ENCODE measurements around the gene MSH5.

Gene MSH5

GRCh38 chr6:31730631-31731086 lies 9.1 kb upstream of the MSH5 start:
- DNase-seq, result no peak

- no peak for DNase-seq
Measured at GRCh38 chr6:31732029-31732428, 7.8 kb upstream of the MSH5 start.

DNA sequence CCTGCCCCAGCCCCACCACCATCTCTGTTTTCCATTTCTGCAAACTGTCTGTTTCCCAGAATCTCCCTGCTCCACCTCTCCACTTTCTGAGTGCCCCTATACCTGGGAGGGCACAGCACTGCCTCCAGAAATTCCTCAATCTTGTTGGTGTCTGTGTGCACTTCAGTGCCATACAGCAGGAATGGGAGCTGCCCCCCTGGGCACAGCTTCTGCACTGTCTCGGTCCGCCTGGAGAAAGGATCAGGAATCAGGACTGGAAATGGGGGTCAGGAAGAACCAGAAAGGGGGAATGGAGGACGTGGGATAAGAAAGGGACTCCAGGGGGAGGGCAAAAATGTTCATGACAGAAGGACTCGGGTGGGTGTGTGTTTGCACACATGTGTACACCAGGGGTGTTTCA lies 6.1 kb upstream of the MSH5 start:
- DNase-seq, result no peak

GRCh38 chr6:31734247-31734820 lies 5.5 kb upstream of the MSH5 start:
- no peak for DNase-seq

- DNase-seq, result no peak
Measured at GRCh38 chr6:31734821-31735406, 4.9 kb upstream of the MSH5 start.

DNA sequence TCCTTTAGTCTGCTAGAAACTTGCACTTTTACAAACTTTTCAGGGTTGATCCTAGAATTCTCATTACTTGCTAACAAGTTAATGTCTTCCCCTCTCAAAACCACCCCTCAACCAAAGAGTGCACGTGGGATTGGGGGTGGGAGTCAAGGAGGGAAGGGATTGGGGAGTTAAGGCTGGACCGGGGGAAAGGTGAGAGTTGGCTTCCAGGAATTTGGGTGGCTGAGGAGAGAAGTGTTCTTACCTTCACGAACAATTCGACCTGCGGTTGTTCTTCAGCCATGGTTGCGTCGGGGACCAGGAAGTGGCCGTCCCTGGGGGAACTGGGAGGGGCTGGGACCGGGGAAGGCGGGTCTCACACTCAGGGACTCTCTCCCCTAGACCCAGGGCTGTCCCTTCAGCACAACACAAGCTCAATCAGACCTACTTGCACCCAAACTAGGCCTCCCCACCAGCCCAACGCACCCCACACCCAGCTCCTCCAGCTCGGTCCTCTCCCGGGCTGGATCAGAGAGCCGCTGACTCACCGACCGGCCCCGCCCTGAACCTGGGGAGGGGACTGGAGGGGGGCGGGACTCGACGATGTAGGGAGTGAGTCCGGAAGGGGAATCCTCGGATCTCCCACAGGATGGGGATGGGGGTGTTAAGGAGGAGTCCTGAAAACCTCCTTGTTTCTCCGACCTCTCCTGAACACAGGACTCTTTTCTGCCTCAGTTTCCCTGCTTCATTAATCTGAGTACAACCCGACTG lies 3.6 kb upstream of the MSH5 start, which contains the start of gene CLIC1:
TSS of gene CLIC1 (minus strand) at position 510 of the 747 bp plus-strand sequence. CDS start at position 280, 230 bp downstream.
- DNase-seq, result peak; percentile 97

- DNase-seq, result no peak
Measured at GRCh38 chr6:31736768-31737314, 3.0 kb upstream of the MSH5 start.

DNA sequence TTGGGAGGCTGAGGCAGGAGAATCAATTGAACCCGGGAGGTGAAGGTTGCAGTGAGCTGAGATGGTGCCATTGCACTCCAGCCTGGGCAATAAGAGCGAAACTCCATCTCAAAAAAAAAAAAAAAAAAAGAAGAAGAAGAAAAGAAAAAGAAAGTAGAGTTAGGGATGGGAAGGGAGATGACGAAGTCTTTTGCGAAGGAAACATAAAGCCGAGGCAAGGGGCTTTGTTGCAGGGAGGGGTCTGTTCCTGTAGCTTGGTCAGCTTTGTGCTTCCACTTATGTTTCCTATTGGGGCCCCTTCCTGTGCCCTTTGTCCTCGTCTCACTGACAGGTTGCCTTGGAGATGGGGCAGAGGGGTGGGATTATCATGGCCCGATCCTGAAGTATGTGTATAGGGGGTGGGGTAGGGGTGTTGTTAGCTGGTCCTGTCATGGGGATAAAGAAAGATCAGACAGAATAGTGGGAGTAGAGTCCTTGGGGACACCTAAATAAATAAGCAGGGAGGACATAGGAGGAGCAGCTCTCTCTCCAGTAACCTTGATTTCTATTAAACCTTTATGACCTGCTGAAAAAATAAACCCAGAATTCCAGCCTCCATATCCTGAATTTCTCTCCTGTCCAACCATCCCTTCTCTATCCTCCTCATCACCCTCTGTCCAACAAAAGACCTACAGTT lies 2.4 kb upstream of the MSH5 start:
- DNase-seq, result peak; percentile 81

DNA sequence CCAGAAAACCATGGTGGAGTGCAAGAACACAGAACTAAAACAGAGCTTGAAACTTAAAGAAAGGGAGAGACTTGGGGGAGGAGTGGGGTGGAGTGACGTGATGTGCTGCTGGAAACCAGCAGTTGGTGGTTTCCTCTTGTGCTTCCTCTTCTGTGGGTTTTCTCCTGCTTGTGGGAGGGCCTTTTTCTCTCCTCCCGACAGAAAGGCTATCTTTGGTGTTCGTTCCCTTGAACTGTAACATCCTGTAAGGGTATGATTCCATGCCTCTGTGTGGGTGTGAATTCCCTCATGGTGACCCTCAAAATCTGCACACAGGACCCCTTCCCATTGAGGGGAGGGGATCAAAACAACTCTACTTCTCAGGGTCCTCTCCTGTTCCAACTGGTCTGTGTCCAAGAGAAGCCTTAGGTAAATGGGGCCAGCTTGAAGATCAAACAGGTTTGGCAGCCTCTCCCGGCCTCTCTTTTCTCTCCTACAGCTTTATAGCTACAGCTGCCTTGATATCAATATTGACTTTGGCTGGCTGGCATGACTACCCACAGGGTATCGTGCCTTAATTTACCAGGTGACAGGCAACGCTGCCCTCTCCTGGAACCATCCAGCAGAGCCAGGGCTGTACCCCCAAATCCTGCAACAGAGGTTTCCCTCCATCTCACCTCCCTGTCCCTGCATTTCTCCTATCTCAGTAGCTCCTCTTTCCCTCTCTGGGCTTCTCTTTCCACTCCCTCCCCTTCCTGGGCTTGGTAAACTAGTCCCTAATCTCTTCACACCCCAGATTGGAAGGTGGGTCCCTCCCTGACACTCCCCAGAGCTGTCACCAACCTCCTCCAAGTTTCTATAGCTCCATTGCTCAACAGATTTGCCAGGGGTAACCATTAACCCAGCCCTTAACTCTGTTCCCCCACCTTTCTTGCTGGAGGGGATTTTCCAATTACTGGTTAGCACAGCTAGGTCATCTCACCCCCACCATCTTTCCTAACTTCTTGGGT lies 1.5 kb upstream of the MSH5 start:
- peak; percentile 99 for DNase-seq

DNA sequence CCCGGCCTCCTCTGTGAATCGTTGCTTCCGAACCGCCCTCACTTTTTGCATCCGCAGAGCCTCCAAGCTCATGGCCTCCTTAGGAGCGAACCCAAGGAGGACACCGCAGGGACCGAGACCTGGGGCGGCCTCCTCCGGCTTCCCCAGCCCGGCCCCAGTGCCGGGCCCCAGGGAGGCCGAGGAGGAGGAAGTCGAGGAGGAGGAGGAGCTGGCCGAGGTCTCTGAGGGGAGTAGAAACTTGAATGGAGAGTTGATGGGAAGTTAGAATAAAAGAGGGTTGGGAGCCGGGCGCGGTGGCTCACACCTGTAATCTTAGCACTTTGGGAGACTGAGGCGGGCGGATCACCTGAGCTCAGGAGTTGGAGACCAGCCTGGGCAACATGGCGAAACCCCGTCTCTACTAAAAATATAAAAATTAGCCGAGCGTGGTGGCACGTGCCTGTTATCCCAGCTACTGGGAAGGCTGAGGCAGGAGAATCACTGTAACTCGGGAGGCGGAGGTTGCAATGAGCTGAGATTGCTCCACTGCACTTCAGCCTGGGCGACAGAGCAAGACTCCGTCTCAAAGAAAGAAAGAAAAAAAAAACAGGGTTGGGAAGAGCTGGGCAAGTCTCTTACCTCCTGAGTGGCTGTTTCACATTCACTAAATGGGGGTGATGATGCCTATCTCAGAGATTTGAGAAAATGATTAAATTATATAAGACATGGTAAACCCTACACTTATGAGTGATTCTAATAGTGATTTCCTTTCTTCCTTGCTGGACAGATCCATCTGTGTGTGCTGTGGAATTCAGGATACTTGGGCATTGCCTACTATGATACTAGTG lies 805 bp downstream of the MSH5 start:
- peak; percentile 69 for DNase-seq

- DNase-seq, result no peak
Measured at GRCh38 chr6:31741815-31742214, 2.0 kb downstream of the MSH5 start.

DNA sequence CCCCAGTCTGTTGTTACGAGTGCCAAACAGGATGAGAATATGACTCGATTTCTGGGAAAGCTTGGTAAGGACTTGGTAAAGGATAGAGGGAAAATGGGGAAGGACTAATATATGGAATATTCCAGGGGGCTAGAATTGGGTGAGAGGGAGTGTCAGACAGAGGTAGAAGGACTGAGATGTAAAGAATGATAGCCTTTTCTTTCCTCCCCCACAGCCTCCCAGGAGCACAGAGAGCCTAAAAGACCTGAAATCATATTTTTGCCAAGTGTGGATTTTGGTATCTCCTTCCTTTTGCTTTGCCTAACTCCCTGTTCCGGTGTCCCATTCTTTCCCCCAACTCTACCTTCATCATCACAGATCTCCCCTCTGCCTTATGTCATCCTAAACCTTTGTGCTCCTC lies 3.1 kb downstream of the MSH5 start:
- DNase-seq, result no peak

DNA sequence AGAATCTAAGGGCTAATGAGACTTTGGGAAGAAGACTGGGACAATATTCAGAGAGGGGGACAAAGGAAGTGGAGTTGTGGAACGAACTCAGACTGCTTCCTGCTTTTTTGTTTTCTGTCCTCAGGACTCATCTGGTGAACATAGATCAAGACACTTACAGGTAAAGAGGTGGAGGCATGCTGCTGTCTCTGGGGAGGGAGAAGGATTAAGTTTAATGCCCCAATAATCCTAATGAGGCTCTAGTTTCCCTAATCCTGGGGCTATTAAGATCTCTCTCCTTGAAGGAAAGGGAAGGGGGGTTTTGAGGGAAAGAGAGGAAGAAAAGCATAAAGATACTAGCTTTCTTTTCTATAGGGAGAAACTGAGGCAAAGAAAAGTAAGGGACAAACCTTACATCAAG lies 4.6 kb downstream of the MSH5 start:
- DNase-seq, result no peak

DNA sequence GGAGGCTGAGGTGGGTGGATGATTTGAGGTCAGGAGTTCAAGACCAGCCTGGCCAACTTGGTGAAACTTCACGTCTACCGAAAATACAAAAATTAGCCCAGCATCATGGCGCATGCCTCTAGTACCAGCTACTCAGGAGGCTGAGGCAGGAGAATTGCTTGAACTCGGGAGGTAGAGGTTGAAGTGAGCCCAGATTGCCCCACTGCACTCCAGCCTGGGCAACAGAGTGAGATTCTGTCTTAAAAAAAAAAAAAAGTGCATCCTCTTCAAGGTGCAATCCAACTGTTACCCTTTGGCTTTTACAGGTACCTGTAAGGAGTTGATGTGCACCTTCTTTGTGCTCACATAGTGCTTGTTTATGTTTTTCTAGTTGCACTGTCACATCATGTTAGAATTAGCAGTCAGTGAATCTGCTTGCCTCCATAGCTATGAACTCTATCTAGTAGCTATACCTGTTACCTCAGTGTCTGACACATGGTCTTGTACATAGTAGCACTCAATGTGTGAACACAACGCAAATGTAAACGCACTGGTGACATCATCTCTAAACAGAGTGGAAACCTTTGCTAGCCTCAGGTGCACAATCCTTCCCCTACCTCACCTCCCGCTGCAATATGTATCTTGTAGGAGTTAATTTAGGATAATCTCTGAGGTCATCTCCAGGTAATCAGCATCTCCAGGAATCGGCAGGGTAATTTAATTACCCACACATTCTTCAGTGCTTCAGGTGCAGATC lies 9.7 kb downstream of the MSH5 start:
- no peak for DNase-seq

DNA sequence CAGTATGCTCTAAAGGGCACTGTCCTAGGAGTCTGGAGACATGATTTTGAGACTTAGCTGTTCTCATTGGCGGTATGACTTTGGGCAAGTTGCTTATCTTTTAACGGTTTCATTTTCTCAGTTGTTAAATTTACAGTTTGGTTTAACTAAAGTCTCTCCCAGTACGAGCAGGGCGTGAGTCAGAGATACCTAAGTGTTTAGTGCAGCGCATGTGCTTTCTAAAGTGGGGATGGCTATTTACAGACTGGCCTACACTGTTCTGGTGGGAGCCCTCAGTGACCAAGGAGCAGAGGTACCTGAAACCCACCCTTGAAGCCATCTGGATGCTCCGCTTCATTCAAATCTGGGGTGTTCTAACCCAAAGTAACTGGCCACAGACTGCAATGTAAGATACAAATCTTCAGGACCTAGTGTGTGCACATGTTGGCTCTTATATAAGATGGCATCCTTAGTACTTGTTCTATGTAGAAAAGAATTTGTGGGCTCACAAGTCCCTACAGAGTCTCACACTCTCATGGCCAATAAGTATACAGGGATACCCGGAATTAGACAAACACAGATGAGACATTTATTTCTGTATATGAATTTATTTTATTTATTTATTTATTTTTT lies 10.7 kb downstream of the MSH5 start:
- DNase-seq, result no peak

DNA sequence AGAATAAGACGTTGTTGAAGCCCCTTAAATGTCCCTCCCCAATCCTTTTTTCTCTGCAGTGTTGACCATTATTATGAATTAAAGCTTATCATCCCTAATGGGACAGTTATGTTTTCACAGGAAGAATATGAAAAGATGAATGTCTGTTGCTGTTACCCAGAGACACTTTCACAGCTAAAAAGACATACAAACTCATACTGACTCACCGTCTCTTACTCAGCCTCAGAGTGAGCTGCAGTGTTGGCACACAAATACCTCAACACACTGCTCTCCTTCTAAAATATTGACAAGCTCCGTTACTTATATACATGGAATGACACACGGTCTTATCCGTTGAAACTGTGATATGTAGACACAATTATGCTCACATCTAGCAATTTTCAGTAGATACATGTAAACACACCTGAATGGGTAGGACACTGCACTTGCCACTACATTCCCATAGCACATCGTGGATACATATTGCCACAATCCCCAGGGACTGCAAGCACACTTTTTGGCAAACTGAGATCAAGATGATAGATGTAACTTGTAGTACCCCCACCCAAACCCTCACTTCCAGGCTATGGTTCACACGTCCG lies 13.0 kb downstream of the MSH5 start:
- no peak for DNase-seq

DNA sequence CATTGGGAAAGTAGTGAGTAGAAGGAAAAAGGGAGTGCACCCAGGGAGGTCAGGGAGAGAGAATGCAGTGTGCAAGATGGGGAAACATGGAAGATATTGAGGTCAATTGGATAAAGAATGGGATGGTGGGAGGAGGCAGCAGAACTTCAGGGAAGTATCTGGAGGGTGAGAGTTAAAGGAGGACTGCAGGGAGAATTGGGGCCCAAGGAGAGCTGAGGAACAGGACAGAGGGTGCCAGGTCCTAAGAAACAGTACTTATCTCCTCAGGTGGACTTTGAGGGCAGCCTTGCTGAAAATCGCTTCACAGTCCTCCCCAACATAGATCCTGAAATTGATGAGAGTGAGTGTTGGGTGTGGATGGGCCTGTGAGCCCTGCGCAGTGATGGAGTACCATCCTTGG lies 18.5 kb downstream of the MSH5 start:
- DNase-seq, result no peak

- DNase-seq, result no peak
Measured at GRCh38 chr6:31760790-31761189, 21.0 kb downstream of the MSH5 start.

- DNase-seq, result no peak
Measured at GRCh38 chr6:31761343-31761742, 21.5 kb downstream of the MSH5 start.

DNA sequence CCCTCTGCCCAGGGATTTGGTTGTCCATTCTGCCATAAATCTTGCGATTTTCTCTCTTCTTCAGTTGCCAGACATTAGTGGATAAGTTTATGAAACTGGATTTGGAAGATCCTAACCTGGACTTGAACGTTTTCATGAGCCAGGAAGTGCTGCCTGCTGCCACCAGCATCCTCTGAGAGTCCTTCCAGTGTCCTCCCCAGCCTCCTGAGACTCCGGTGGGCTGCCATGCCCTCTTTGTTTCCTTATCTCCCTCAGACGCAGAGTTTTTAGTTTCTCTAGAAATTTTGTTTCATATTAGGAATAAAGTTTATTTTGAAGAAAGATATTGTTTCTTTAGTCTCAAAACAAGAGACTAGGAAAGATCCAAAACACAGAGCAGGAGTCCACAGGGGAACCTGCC lies 22.6 kb downstream of the MSH5 start, which contains the start of gene SAPCD1:
TSS of gene SAPCD1 (plus strand) at position 301 of the 400 bp plus-strand sequence. CDS start 399 bp downstream, outside the sequence.
- DNase-seq, result no peak
